ENCODE results near the gene CHST12.
"Not testable (repeated sequence)": the region's sequence is repeated elsewhere in the genome, so short reads cannot be mapped to it uniquely, and the experiment has no call there.

CHST12 gene

DNA sequence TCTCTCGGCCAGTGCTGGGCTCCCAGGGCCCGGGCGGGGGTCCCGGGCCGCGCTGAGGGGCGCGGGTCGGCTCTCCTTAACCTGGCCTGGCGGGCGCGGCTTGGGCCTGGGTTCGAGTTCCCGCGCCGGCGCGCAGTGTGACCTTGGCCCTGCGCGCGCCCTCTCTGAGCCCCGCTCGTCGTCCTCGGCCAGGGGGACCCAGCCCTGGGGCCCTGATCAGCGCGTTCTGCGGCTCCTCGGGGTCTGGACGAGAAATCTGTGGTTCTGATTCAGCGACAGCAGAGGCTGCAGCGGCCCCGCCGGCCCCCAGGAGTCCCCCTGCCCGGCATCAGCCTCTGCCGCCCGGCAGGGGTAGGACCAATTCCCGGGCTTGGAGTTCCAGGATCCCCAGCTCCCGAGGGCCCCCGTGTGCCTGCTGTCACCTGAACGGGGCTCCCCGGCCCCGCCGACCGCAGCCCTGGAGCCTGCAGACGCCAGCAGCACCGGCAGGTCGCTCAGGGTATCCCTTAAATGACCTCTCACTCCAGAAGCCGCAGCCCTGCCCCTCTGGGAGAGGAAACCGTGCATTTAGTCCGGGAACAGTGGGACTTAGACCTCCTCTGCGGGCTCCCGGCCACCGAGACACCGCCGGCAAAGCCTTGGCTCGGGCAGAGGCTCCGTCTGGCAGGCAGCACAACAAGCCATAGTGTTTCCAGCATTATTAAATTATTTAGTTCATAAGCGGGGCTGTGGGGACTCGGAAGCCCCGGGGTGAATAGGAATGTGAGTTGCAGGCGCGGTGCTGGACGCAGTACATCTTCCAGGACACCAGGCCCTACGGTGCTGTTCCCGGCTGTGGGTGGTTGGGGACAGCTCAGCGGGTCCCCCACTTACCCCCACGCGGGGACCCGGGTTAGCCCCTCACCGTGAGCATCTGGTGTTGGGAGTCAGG is 572 bp downstream of the CHST12 start:
- DNase-seq (ENCODE audit: low spot score) = peak; percentile 57

DNA sequence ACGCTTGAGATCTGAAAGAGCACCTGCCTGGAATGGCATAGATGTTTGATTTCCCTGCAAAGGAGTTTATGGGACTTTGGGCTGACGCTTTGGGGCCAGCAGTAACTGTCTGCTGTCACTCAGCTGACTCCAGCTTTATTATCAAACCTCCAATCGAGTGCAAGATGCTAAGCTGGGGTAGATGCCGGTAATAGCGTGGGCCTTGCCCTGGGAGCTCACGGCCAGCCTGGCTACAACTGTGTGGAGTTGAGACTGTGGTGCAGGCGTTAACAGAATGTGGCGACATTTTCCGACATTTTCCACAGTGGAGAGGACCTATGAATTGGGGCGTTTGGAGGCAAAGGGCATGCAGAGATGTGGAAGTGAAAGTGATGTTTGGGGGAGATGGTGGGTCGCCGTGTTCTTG is 1.3 kb downstream of the CHST12 start:
- DNase-seq (ENCODE audit: low spot score) = no peak

- no peak for DNase-seq (ENCODE audit: low spot score)
Observed at GRCh38 chr7:2405201-2405600, 1.8 kb downstream of the CHST12 start.

DNA sequence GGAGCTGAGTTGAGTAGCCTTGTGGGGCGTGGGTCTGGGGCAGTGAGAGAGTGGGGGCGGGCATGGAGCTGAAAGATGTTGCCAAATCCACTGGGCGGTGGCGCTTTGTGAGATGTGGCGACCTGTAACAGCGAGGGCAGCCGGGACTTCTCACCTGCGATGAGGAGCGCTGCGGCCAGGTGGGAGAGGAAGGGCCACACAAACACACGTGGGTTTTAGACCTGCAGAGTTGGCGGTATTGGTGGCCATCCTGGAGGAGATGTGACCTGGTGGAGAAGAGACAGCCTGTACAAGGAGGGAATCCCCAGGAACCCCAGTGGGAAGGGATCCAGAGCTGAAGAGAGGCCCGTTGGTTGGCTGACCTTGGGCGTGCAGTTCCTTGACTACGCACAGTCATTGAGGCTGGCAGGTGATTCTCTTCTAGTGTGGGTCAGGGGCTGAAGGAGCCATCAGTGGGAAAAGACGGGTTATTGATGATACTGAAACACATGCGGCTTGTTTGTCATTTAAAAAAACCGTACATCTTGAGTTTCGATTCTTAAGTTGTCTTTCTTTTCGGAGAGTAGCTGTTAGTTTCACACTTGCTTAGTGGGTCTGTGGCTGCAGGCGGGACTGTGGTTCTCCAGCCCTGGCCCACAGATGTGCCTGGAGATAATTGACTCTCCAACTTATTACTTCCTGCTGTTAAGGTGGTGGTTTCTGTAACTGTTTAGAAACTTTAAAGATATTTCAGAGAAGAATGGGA is 2.4 kb downstream of the CHST12 start:
- peak; percentile 33 for DNase-seq (ENCODE audit: low spot score)

- no peak for DNase-seq (ENCODE audit: low spot score)
Observed at GRCh38 chr7:2409745-2410414, 6.5 kb downstream of the CHST12 start.

DNA sequence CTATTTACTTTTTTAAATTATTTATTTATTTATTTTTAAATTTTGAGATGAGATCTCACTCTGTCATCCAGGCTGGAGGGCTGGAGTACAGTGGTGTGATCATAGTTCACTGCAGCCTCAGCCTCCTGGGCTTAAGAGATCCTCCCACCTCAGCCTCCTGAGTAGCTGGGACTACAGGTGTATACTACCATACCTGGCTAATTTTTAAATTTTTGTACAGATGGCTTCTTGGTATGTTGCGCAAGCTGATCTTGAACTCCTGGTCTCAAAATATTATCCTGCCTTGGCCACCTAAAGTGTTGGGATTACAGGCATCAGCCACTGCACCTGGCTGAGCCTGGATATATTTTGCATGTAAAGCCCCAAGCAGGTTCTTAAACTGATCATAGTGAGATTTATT is 7.6 kb downstream of the CHST12 start:
- no peak for DNase-seq (ENCODE audit: low spot score)

DNA sequence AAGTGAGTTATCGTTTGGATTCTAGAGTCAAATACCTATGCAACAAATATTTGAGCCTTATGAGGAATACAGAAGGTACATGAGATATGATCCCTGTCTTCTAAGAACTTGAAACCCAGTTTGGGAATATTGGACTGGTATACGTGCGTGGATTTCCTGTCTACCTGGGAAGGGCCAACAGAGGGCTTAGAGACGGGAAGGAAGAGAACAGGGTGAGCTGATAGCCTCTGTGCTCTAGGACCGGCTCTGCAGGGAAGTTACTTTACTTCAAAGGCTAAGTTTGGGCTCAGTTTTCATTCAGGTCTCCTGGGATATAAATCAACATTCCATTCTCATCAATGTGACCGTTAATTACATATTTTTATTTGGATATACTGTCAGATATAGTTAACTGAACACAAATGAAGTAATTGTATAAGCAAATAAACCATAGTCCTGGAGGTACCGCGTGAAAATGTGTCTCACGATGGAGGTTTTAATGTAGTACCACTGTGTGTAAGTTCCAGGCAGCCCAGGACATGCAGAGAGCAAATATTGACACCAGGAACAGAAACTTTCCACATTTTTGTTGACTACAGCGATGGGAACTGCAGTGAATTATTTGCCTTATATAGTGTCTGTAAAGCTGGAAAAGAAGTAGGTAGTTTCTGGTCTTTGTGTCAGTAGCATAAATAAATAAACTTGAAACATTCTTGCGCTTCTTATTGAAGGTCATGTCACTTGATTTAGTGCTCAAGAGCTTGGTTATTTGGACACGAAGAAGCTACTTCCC is 8.6 kb downstream of the CHST12 start:
- no peak for DNase-seq (ENCODE audit: low spot score)

GRCh38 chr7:2412587-2413201 is 9.3 kb downstream of the CHST12 start:
- DNase-seq (ENCODE audit: low spot score) = no peak

- no peak for DNase-seq (ENCODE audit: low spot score)
Observed at GRCh38 chr7:2416063-2416462, 12.7 kb downstream of the CHST12 start.

GRCh38 chr7:2416650-2417049 is 13.2 kb downstream of the CHST12 start:
- DNase-seq (ENCODE audit: low spot score) = no peak

GRCh38 chr7:2417178-2417577 is 13.8 kb downstream of the CHST12 start:
- DNase-seq (ENCODE audit: low spot score) = not testable (repeated sequence)

GRCh38 chr7:2417981-2418481 is 14.6 kb downstream of the CHST12 start:
- DNase-seq (ENCODE audit: low spot score) = no peak

DNA sequence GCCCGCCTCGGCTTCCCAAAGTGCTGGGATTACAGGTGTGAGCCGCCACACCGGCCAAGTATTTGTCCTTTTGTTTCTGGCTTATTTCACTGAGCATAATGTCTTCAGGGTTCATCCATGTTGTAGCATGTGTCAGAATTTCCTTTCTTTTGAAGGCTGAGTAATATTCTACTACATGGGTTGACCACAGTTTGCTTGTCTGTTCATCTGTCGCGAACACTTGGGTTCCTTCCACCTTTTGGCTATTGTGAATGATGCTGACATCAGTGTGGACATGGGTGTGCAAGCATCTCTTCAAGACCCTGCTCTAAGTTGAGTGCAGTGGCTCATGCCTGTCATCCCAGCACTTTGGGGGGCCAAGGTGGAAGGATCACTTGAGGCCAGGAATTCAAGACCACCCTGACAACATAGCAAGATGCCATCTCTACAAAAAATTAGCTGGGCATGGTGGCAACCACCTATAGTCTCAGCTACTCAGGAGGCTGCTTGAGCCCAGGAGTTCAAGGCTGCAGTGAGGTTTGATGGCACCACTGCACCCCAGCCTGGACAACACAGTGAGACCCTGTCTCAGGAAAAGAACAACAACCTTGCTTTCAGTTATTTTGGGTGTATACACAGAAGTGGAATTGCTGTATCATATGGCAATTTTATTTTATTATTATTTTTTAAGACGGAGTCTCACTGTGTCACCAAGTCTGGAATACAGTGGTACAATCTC is 17.0 kb downstream of the CHST12 start:
- no peak for DNase-seq (ENCODE audit: low spot score)

DNA sequence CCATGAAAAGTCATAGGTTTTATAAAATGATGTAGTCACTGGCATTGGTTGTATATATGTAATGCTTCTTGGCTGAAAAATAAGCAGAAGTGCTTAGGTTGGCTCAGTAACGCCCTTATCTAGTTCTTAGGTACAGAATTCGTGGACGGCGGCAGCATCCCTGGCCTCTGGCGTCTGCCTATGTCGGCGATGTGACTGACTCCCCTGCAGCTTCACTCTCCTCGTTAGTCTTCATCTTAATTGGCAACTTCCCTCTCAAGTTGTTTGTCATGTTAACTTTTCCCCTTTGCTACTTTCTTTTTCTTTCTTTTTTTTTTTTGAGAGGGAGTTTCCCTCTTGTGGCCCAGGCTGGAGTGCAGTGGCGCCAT is 18.5 kb downstream of the CHST12 start:
- no peak for DNase-seq (ENCODE audit: low spot score)

DNA sequence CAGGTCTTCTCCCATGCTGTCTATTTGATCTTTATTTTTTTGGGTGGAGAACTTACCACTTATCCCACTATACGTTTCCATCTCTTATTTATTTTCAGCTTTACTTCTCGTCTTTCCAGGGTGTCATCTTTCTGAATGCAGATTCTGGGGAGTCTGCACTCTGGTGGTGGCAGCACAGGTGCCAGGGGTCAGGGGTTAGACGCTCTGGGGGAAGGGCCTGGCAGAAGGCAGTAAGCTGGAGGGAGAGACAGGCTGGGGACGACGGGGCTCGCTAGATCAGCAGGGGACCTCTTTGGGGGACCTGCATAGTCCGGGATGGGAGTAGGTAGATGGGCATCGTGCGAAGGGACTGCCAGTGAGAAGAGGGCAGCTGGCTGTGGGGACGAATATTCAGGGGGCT is 22.3 kb downstream of the CHST12 start:
- DNase-seq (ENCODE audit: low spot score) = no peak

DNA sequence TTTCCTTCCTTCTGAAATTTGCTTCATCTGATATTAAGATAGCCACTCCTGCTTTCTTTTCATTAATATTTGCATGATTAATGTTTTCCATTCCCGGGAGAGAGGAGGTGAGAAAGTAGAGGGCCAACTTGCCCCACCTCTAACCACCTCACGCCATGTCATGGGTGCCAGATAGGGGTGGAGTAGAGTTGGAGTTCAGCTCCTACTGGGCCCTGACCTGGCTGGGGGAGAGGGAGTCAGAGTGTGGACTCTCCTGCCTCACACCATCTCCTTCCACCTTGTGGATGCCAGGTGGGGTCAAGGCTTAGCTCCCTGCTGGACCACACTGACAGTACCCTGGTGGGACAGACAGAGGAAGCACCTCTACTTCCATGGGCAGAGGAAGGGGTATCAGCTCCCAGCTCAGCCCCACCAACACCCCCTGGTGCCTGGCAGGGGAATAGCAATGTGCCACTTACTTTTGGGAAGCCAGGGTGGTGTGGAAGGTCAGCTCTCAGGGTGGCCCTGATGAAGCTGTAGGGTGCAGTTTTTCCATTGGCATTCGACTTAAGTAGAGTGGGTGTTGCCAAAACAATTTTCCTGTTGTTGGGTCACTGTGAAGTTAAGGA is 28.0 kb downstream of the CHST12 start:
- peak; percentile 59 for DNase-seq (ENCODE audit: low spot score)

DNA sequence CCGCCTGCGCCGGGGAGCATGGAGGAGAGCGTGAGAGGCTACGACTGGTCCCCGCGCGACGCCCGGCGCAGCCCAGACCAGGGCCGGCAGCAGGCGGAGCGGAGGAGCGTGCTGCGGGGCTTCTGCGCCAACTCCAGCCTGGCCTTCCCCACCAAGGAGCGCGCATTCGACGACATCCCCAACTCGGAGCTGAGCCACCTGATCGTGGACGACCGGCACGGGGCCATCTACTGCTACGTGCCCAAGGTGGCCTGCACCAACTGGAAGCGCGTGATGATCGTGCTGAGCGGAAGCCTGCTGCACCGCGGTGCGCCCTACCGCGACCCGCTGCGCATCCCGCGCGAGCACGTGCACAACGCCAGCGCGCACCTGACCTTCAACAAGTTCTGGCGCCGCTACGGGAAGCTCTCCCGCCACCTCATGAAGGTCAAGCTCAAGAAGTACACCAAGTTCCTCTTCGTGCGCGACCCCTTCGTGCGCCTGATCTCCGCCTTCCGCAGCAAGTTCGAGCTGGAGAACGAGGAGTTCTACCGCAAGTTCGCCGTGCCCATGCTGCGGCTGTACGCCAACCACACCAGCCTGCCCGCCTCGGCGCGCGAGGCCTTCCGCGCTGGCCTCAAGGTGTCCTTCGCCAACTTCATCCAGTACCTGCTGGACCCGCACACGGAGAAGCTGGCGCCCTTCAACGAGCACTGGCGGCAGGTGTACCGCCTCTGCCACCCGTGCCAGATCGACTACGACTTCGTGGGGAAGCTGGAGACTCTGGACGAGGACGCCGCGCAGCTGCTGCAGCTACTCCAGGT is 29.7 kb downstream of the CHST12 start:
- no peak for DNase-seq (ENCODE audit: low spot score)

DNA sequence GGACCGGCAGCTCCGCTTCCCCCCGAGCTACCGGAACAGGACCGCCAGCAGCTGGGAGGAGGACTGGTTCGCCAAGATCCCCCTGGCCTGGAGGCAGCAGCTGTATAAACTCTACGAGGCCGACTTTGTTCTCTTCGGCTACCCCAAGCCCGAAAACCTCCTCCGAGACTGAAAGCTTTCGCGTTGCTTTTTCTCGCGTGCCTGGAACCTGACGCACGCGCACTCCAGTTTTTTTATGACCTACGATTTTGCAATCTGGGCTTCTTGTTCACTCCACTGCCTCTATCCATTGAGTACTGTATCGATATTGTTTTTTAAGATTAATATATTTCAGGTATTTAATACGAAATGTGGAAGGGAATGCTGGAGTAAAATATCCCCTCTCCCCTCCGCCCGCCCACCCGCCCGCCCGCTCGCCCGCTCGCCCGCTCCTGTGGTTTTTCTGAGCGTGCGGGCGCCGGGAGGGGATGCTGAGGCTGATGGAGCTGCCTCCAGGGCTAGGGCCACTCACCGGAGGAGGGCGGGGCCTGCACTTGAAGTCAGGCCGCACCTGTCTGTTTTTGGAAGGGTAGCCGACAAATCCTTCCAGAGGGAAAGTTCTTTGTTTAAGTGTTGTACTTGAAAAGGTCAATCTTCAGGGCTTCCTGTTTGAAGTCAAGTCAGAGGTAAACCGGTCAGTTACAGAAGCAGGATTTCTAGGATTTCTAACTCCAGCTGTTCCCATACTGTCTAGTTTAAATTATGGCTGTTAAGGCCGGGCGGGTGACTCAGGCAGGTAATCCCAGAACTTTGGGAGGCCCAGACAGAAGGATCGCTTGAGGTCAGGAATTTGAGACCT is 30.5 kb downstream of the CHST12 start:
- no peak for DNase-seq (ENCODE audit: low spot score)

Measured in germinal center (tissue), 1 donor.